ENCODE results near the gene PRKD2.

PRKD2 gene

DNA sequence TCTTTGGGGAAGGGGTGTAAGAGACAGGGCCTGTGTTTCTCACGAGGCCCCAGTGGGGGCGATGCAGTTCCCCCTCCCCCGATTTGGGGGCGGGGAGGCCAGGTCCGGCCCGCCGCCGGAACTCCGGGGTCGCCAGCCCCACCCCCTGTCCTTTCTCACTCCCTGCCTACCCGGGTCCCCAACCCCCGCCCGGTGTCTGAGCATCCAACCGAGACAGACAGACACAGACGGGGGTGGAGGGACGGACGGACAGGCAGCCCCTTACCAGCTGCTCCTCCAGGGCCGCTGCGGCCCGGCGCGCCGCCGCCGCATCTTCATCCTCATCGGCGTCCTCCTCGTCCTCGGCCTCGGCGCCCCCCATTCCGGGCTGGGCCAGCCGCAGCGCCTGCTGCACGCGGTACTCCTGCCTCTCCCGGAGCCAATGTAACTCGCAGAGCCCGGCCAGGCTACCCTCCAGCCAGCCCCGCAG is 56.3 kb downstream of the PRKD2 start:
- ChIA-PET CTCF (interaction anchor here (0.6 to 7.6 kb wide), 24 partner anchors 14 to 465 kb away, joined by 3 to 327 read pairs (median 8); partner anchors contain the start of genes GNG8 and PTGIR), POLR2A (interaction anchor here (0.5 to 2.7 kb wide), 12 partner anchors 8 to 774 kb away, joined by 3 to 27 read pairs (median 4); partner anchors contain the start of genes CALM3, IRF2BP1 and TMEM160)
- TF ChIP-seq, protein P1, sequence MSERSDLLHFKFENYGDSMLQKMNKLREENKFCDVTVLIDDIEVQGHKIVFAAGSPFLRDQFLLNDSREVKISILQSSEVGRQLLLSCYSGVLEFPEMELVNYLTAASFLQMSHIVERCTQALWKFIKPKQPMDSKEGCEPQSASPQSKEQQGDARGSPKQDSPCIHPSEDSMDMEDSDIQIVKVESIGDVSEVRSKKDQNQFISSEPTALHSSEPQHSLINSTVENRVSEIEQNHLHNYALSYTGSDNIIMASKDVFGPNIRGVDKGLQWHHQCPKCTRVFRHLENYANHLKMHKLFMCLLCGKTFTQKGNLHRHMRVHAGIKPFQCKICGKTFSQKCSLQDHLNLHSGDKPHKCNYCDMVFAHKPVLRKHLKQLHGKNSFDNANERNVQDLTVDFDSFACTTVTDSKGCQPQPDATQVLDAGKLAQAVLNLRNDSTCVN (tag by site-specific recombination; optimal IDR thresholded peaks at IDR 0.05), result peak; percentile 30
- TF ChIP-seq, protein P2, sequence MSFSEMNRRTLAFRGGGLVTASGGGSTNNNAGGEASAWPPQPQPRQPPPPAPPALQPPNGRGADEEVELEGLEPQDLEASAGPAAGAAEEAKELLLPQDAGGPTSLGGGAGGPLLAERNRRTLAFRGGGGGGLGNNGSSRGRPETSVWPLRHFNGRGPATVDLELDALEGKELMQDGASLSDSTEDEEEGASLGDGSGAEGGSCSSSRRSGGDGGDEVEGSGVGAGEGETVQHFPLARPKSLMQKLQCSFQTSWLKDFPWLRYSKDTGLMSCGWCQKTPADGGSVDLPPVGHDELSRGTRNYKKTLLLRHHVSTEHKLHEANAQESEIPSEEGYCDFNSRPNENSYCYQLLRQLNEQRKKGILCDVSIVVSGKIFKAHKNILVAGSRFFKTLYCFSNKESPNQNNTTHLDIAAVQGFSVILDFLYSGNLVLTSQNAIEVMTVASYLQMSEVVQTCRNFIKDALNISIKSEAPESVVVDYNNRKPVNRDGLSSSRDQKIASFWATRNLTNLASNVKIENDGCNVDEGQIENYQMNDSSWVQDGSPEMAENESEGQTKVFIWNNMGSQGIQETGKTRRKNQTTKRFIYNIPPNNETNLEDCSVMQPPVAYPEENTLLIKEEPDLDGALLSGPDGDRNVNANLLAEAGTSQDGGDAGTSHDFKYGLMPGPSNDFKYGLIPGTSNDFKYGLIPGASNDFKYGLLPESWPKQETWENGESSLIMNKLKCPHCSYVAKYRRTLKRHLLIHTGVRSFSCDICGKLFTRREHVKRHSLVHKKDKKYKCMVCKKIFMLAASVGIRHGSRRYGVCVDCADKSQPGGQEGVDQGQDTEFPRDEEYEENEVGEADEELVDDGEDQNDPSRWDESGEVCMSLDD (tag by site-specific recombination; IDR thresholded peaks at IDR 0.05), result peak; percentile 57
- TF ChIP-seq, protein P3, sequence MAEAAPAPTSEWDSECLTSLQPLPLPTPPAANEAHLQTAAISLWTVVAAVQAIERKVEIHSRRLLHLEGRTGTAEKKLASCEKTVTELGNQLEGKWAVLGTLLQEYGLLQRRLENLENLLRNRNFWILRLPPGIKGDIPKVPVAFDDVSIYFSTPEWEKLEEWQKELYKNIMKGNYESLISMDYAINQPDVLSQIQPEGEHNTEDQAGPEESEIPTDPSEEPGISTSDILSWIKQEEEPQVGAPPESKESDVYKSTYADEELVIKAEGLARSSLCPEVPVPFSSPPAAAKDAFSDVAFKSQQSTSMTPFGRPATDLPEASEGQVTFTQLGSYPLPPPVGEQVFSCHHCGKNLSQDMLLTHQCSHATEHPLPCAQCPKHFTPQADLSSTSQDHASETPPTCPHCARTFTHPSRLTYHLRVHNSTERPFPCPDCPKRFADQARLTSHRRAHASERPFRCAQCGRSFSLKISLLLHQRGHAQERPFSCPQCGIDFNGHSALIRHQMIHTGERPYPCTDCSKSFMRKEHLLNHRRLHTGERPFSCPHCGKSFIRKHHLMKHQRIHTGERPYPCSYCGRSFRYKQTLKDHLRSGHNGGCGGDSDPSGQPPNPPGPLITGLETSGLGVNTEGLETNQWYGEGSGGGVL (tag by site-specific recombination; IDR thresholded peaks at IDR 0.05), result peak; percentile 49; the same call in 1 of the 2 replicates
- peak; percentile 47 for TF ChIP-seq GLIS2 (tag by site-specific recombination; IDR thresholded peaks at IDR 0.05)
- no peak for TF ChIP-seq ZNF585B (tag by site-specific recombination; IDR thresholded peaks at IDR 0.05)
- TF ChIP-seq ZBTB20 (tag by site-specific recombination; IDR thresholded peaks at IDR 0.05), result peak; percentile 49; the same call in 1 of the 2 replicates
- TF ChIP-seq ZFP69B (tag by site-specific recombination; IDR thresholded peaks at IDR 0.05), result peak; percentile 24; the same call in 1 of the 2 replicates
- TF ChIP-seq, protein P4, sequence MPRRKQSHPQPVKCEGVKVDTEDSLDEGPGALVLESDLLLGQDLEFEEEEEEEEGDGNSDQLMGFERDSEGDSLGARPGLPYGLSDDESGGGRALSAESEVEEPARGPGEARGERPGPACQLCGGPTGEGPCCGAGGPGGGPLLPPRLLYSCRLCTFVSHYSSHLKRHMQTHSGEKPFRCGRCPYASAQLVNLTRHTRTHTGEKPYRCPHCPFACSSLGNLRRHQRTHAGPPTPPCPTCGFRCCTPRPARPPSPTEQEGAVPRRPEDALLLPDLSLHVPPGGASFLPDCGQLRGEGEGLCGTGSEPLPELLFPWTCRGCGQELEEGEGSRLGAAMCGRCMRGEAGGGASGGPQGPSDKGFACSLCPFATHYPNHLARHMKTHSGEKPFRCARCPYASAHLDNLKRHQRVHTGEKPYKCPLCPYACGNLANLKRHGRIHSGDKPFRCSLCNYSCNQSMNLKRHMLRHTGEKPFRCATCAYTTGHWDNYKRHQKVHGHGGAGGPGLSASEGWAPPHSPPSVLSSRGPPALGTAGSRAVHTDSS (tag by site-specific recombination; IDR thresholded peaks at IDR 0.05), result peak; percentile 90
- TF ChIP-seq, protein P5, sequence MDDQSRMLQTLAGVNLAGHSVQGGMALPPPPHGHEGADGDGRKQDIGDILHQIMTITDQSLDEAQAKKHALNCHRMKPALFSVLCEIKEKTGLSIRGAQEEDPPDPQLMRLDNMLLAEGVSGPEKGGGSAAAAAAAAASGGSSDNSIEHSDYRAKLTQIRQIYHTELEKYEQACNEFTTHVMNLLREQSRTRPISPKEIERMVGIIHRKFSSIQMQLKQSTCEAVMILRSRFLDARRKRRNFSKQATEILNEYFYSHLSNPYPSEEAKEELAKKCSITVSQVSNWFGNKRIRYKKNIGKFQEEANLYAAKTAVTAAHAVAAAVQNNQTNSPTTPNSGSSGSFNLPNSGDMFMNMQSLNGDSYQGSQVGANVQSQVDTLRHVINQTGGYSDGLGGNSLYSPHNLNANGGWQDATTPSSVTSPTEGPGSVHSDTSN (CRISPR knock-in tag; IDR thresholded peaks at IDR 0.05), result 0 out of 2 replicates have a peak, but pooled peaks have one; percentile 35
- no peak for TF ChIP-seq ZNF184 (tag by site-specific recombination; IDR thresholded peaks at IDR 0.05)
- no peak for TF ChIP-seq ZNF174 (tag by site-specific recombination; IDR thresholded peaks at IDR 0.05)
- TF ChIP-seq FEZF1 (tag by site-specific recombination; IDR thresholded peaks at IDR 0.05), result no peak
- TF ChIP-seq, protein P6, sequence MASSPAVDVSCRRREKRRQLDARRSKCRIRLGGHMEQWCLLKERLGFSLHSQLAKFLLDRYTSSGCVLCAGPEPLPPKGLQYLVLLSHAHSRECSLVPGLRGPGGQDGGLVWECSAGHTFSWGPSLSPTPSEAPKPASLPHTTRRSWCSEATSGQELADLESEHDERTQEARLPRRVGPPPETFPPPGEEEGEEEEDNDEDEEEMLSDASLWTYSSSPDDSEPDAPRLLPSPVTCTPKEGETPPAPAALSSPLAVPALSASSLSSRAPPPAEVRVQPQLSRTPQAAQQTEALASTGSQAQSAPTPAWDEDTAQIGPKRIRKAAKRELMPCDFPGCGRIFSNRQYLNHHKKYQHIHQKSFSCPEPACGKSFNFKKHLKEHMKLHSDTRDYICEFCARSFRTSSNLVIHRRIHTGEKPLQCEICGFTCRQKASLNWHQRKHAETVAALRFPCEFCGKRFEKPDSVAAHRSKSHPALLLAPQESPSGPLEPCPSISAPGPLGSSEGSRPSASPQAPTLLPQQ (tag by site-specific recombination; IDR thresholded peaks at IDR 0.05), result peak; percentile 46; the same call in 1 of the 2 replicates
- TF ChIP-seq ZNF335 (tag by site-specific recombination; conservative IDR thresholded peaks at IDR 0.05), result peak; percentile 98
- TF ChIP-seq ZBTB48 (tag by site-specific recombination; IDR thresholded peaks at IDR 0.05), result peak; percentile 39; the same call in 1 of the 2 replicates
- H3K36me3 ChIP-seq (ENCODE audit: control insufficient read depth in 2 of 2, insufficient read depth in 1 of 2, low read length in 2 of 2), result no peaks in the 10 kb centered on the region; a peak in 1 of 3 replicates
- peaks cover 21% of the 10 kb centered on the region for H3K4me1 ChIP-seq (ENCODE audit: control insufficient read depth, insufficient read depth, low read length)
- H3K9me3 ChIP-seq (ENCODE audit: control insufficient read depth, insufficient read depth, low read depth, low read length), result no peaks in the 10 kb centered on the region
- H3K27ac ChIP-seq (ENCODE audit: extremely low read depth, low read depth, low read length), result peak overlapping the region; percentile 27; the same call in 1 of the 2 replicates
- peak overlapping the region; percentile 45 for H3K4me3 ChIP-seq (ENCODE audit: low read depth, low read length)
